ENCODE results near the gene BRIP1.
"Not testable (repeated sequence)": the region's sequence is repeated elsewhere in the genome, so short reads cannot be mapped to it uniquely, and the experiment has no call there.

DNA sequence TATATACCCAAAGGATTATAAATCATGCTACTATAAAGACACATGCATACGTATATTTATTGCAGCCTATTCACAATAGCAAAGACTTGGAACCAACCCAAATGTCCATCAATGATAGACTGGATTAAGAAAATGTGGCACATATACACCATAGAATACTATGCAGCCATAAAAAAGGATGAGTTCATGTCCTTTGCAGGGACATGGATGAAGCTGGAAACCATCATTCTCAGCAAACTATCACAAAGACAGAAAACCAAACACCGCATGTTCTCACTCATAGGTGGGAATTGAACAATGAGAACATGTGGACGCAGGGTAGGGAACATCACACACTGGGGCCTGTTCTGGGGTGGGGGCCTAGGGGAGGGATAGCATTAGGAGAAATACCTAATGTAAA, 89.2 kb downstream of the BRIP1 start:
- TF ChIP-seq, protein P1, sequence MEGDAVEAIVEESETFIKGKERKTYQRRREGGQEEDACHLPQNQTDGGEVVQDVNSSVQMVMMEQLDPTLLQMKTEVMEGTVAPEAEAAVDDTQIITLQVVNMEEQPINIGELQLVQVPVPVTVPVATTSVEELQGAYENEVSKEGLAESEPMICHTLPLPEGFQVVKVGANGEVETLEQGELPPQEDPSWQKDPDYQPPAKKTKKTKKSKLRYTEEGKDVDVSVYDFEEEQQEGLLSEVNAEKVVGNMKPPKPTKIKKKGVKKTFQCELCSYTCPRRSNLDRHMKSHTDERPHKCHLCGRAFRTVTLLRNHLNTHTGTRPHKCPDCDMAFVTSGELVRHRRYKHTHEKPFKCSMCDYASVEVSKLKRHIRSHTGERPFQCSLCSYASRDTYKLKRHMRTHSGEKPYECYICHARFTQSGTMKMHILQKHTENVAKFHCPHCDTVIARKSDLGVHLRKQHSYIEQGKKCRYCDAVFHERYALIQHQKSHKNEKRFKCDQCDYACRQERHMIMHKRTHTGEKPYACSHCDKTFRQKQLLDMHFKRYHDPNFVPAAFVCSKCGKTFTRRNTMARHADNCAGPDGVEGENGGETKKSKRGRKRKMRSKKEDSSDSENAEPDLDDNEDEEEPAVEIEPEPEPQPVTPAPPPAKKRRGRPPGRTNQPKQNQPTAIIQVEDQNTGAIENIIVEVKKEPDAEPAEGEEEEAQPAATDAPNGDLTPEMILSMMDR (conservative IDR thresholded peaks at IDR 0.05; ENCODE audit: low read depth in 2 of 2), result not testable (repeated sequence)
- TF ChIP-seq POLR2AphosphoS5 (IDR thresholded peaks at IDR 0.05; ENCODE audit: low read depth); EZH2phosphoT487 (IDR thresholded peaks at IDR 0.05; ENCODE audit: unreplicated experiment); ZNF331 (CRISPR knock-in tag; IDR thresholded peaks at IDR 0.05; ENCODE audit: low read depth); EZH2 (IDR thresholded peaks at IDR 0.05; ENCODE audit: low read depth, unreplicated experiment); STAT1 (IDR thresholded peaks at IDR 0.05; ENCODE audit: unreplicated experiment); CREB1 (CRISPR knock-in tag; IDR thresholded peaks at IDR 0.05; ENCODE audit: low read depth); ZNF114 (CRISPR knock-in tag; IDR thresholded peaks at IDR 0.05); NANOG (IDR thresholded peaks at IDR 0.05; ENCODE audit: borderline replicate concordance); JUNB (IDR thresholded peaks at IDR 0.05; ENCODE audit: unreplicated experiment): not testable (repeated sequence)
- TF ChIP-seq, protein P2, sequence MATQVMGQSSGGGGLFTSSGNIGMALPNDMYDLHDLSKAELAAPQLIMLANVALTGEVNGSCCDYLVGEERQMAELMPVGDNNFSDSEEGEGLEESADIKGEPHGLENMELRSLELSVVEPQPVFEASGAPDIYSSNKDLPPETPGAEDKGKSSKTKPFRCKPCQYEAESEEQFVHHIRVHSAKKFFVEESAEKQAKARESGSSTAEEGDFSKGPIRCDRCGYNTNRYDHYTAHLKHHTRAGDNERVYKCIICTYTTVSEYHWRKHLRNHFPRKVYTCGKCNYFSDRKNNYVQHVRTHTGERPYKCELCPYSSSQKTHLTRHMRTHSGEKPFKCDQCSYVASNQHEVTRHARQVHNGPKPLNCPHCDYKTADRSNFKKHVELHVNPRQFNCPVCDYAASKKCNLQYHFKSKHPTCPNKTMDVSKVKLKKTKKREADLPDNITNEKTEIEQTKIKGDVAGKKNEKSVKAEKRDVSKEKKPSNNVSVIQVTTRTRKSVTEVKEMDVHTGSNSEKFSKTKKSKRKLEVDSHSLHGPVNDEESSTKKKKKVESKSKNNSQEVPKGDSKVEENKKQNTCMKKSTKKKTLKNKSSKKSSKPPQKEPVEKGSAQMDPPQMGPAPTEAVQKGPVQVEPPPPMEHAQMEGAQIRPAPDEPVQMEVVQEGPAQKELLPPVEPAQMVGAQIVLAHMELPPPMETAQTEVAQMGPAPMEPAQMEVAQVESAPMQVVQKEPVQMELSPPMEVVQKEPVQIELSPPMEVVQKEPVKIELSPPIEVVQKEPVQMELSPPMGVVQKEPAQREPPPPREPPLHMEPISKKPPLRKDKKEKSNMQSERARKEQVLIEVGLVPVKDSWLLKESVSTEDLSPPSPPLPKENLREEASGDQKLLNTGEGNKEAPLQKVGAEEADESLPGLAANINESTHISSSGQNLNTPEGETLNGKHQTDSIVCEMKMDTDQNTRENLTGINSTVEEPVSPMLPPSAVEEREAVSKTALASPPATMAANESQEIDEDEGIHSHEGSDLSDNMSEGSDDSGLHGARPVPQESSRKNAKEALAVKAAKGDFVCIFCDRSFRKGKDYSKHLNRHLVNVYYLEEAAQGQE (IDR thresholded peaks at IDR 0.05; ENCODE audit: unreplicated experiment), result not testable (repeated sequence)

Data from GM23338 (cell line).